WTC11 (cell line): ENCODE results near the gene ZBTB34. TPM values are rescaled to one million over a fixed set of nuclear protein-coding genes. Genes with fewer than 3 reads are reported as not detected.

Source experiments
- ATAC-seq: fragments of 200-7000 bp; cut with Tn5 transposase; 2 replicates; pipeline ENCODE4 v1.10.0; 2021; ENCODE audit warnings: mild to moderate bottlenecking, moderate library complexity
- CTCF ChIA-PET: fragments of 300-600 bp; sonication (Branson Sonifier 250); formaldehyde crosslinking; loops from one replicate; lab custom pipeline; 2021; ENCODE audit warnings: antibody characterized with exemption; lab: Charles Lee
- POLR2A ChIA-PET: fragments of 350-600 bp; sonication (Branson Sonifier 250); formaldehyde crosslinking; loops from one replicate; lab custom pipeline; 2021; ENCODE audit warnings: antibody characterized with exemption; lab: Charles Lee
- DNase-seq: peaks from one replicate; pipeline ENCODE4 v3.0.0; 2021; ENCODE audit warnings: low spot score
- H3K27ac Mint-ChIP-seq: 2 replicates; pipeline ENCODE4 v1.8.0; 2021; ENCODE audit warnings: mixed read lengths
- H3K27me3 Mint-ChIP-seq: 2 replicates; pipeline ENCODE4 v1.8.0; 2021; ENCODE audit warnings: low read depth, mild to moderate bottlenecking, moderate library complexity, mixed read lengths
- H3K36me3 Mint-ChIP-seq: 2 replicates; pipeline ENCODE4 v1.8.0; 2021; ENCODE audit warnings: mixed read lengths
- H3K4me1 Mint-ChIP-seq: 2 replicates; pipeline ENCODE4 v1.8.0; 2022; ENCODE audit warnings: mixed read lengths
- H3K4me3 Mint-ChIP-seq: 2 replicates; pipeline ENCODE4 v1.8.0; 2021; ENCODE audit warnings: mild to moderate bottlenecking, moderate library complexity, mixed read lengths
- H3K9me3 Mint-ChIP-seq: 2 replicates; pipeline ENCODE4 v1.8.0; 2021; ENCODE audit warnings: mixed read lengths
- ATF1 ChIP-seq: sonication (generic); formaldehyde crosslinking; IDR thresholded peaks from 2 replicates; pipeline ENCODE4 v1.8.1; 2023; ENCODE audit warnings: mild to moderate bottlenecking, moderate library complexity, missing genetic modification reagents
- ELF4 ChIP-seq: sonication (generic); formaldehyde crosslinking; IDR thresholded peaks from 2 replicates; pipeline ENCODE4 v1.8.1; 2022; ENCODE audit warnings: low read depth, mild to moderate bottlenecking, moderate library complexity, missing genetic modification reagents
- FOXJ3 ChIP-seq: sonication (generic); formaldehyde crosslinking; IDR thresholded peaks from 2 replicates; pipeline ENCODE4 v1.9.0; 2021; ENCODE audit warnings: missing genetic modification reagents, mild to moderate bottlenecking, borderline replicate concordance
- HMGA2 ChIP-seq: fragments of 250-450 bp; sonication (Bioruptor Pico); IDR thresholded peaks from 2 replicates; pipeline ENCODE4 v1.4.0; 2021; ENCODE audit warnings: mild to moderate bottlenecking, moderate library complexity
- MYBL2 ChIP-seq: sonication (generic); formaldehyde crosslinking; IDR thresholded peaks from 2 replicates; pipeline ENCODE4 v1.8.1; 2023; ENCODE audit warnings: mild to moderate bottlenecking, moderate library complexity, missing genetic modification reagents
- ZNF263 ChIP-seq: sonication (generic); formaldehyde crosslinking; IDR thresholded peaks from 2 replicates; pipeline ENCODE4 v1.8.1; 2022; ENCODE audit warnings: low read depth, mild to moderate bottlenecking, moderate library complexity, missing genetic modification reagents
- total RNA-seq: library from RNA; stranded (reverse); gene quantifications from 3 replicates; pipeline ENCODE4 v1.2.3, GENCODE V29; 2021
- TF ChIP-seq, protein P1 (sequence below): sonication (generic); formaldehyde crosslinking; IDR thresholded peaks from 2 replicates; pipeline ENCODE4 v1.8.1; 2022; ENCODE audit warnings: mild to moderate bottlenecking, moderate library complexity, missing genetic modification reagents
- TF ChIP-seq, protein P2 (sequence below): fragments of 250-450 bp; sonication (Bioruptor Pico); IDR thresholded peaks from 2 replicates; pipeline ENCODE4 v1.9.0; 2021; ENCODE audit warnings: mild to moderate bottlenecking, borderline replicate concordance
- TF ChIP-seq, protein P3 (sequence below): sonication (generic); formaldehyde crosslinking; IDR thresholded peaks from 2 replicates; pipeline ENCODE4 v1.8.1; 2023; ENCODE audit warnings: mild to moderate bottlenecking, missing genetic modification reagents, moderate library complexity
- TF ChIP-seq, protein P4 (sequence below): sonication (generic); formaldehyde crosslinking; IDR thresholded peaks from 2 replicates; pipeline ENCODE4 v1.8.1; 2023; ENCODE audit warnings: mild to moderate bottlenecking, missing genetic modification reagents
- TF ChIP-seq, protein P5 (sequence below): fragments of 250-450 bp; sonication (Bioruptor Pico); IDR thresholded peaks from 2 replicates; pipeline ENCODE4 v1.9.0; 2021; ENCODE audit warnings: mild to moderate bottlenecking
- TF ChIP-seq, protein P6 (sequence below): sonication (generic); formaldehyde crosslinking; IDR thresholded peaks from 2 replicates; pipeline ENCODE4 v1.8.1; 2023; ENCODE audit warnings: mild to moderate bottlenecking, missing genetic modification reagents
- TF ChIP-seq, protein P7 (sequence below): sonication (generic); formaldehyde crosslinking; IDR thresholded peaks from 2 replicates; pipeline ENCODE4 v1.8.1; 2023; ENCODE audit warnings: mild to moderate bottlenecking, missing genetic modification reagents, borderline replicate concordance
- TF ChIP-seq, protein P8 (sequence below): fragments of 250-450 bp; sonication (Bioruptor Pico); IDR thresholded peaks from 2 replicates; pipeline ENCODE4 v1.8.0; 2021; ENCODE audit warnings: mild to moderate bottlenecking

Gene ZBTB34
- total RNA-seq, 1 experiment from 2014 or later = 18.4 TPM

DNA sequence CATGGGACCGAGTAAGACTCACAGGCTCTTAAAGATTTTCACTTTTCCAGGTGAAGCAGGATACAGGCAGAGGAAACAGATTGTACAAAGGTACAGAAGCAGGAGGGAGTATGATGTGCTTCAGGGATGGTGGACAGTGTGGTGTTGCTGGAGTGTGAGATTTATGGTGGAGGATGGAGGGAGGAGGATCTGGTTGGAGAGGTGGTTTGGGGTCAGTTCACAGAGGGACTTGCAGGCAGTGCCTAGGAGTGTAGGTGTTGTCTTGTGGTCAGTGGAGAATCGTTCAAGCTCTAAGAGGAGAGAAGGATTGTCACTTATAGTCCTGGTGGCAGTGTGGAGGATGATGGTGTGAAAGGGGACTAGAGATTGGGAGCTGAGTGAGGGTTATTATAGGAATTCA, 65.9 kb downstream of the ZBTB34 start (continued):
- TF ChIP-seq, protein P1, sequence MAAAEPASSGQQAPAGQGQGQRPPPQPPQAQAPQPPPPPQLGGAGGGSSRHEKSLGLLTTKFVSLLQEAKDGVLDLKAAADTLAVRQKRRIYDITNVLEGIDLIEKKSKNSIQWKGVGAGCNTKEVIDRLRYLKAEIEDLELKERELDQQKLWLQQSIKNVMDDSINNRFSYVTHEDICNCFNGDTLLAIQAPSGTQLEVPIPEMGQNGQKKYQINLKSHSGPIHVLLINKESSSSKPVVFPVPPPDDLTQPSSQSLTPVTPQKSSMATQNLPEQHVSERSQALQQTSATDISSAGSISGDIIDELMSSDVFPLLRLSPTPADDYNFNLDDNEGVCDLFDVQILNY (CRISPR knock-in tag) = no peak

DNA sequence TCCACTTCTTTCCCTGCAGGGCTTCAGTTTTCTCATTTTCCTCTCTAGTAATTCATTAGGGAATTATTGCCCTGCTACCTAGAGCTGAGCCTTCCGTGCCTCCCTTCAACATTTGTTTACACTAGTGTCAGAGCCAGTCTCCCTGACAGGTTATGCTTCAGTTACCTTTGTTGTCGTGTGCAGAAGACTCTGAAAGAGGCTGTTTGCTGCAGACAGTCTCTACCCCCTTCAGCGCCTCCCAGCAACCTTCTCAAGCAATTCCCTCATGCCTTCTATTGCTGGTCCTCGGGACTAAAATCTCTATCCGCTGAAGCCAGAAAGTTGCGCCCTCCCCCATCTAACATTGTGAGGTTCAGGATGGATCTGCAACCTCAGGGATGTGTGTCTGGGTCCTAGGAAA, 67.0 kb downstream of the ZBTB34 start:
- CTCF ChIA-PET = interaction anchor here (1.5 to 2.1 kb wide), 2 partner anchors 11 to 13 kb away, joined by 5 to 11 read pairs; partner anchors contain the start of gene RALGPS1
- H3K27ac Mint-ChIP-seq = no peak overlapping the region

More for the DNA sequence above, 67.0 kb downstream of the ZBTB34 start:
- DNase-seq (no peak), ATAC-seq (no peak)
- Mint-ChIP-seq H3K9me3 (0 out of 2 replicates have a peak, but pooled peaks cover 3% of the 10 kb centered on the region), H3K4me1 (no peaks in the 10 kb centered on the region), H3K4me3 (no peak overlapping the region), H3K36me3 (no peaks in the 10 kb centered on the region), H3K27me3 (no peaks in the 10 kb centered on the region; the same call in 1 of the 2 replicates)
- POLR2A ChIA-PET = interaction anchor here (1.7 kb wide), 1 partner anchor 13 kb away, joined by 3 read pairs; the partner anchor contains the start of gene RALGPS1
- TF ChIP-seq MYBL2 (CRISPR knock-in tag) (no peak), FOXJ3 (CRISPR knock-in tag) (no peak), ZNF263 (no peak), ELF4 (CRISPR knock-in tag) (no peak), ATF1 (CRISPR knock-in tag) (no peak), HMGA2 (CRISPR knock-in tag) (no peak)
- TF ChIP-seq, protein P2, sequence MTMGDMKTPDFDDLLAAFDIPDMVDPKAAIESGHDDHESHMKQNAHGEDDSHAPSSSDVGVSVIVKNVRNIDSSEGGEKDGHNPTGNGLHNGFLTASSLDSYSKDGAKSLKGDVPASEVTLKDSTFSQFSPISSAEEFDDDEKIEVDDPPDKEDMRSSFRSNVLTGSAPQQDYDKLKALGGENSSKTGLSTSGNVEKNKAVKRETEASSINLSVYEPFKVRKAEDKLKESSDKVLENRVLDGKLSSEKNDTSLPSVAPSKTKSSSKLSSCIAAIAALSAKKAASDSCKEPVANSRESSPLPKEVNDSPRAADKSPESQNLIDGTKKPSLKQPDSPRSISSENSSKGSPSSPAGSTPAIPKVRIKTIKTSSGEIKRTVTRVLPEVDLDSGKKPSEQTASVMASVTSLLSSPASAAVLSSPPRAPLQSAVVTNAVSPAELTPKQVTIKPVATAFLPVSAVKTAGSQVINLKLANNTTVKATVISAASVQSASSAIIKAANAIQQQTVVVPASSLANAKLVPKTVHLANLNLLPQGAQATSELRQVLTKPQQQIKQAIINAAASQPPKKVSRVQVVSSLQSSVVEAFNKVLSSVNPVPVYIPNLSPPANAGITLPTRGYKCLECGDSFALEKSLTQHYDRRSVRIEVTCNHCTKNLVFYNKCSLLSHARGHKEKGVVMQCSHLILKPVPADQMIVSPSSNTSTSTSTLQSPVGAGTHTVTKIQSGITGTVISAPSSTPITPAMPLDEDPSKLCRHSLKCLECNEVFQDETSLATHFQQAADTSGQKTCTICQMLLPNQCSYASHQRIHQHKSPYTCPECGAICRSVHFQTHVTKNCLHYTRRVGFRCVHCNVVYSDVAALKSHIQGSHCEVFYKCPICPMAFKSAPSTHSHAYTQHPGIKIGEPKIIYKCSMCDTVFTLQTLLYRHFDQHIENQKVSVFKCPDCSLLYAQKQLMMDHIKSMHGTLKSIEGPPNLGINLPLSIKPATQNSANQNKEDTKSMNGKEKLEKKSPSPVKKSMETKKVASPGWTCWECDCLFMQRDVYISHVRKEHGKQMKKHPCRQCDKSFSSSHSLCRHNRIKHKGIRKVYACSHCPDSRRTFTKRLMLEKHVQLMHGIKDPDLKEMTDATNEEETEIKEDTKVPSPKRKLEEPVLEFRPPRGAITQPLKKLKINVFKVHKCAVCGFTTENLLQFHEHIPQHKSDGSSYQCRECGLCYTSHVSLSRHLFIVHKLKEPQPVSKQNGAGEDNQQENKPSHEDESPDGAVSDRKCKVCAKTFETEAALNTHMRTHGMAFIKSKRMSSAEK (CRISPR knock-in tag) = no peak
- TF ChIP-seq, protein P3, sequence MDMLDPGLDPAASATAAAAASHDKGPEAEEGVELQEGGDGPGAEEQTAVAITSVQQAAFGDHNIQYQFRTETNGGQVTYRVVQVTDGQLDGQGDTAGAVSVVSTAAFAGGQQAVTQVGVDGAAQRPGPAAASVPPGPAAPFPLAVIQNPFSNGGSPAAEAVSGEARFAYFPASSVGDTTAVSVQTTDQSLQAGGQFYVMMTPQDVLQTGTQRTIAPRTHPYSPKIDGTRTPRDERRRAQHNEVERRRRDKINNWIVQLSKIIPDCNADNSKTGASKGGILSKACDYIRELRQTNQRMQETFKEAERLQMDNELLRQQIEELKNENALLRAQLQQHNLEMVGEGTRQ (CRISPR knock-in tag) = no peak
- TF ChIP-seq, protein P4, sequence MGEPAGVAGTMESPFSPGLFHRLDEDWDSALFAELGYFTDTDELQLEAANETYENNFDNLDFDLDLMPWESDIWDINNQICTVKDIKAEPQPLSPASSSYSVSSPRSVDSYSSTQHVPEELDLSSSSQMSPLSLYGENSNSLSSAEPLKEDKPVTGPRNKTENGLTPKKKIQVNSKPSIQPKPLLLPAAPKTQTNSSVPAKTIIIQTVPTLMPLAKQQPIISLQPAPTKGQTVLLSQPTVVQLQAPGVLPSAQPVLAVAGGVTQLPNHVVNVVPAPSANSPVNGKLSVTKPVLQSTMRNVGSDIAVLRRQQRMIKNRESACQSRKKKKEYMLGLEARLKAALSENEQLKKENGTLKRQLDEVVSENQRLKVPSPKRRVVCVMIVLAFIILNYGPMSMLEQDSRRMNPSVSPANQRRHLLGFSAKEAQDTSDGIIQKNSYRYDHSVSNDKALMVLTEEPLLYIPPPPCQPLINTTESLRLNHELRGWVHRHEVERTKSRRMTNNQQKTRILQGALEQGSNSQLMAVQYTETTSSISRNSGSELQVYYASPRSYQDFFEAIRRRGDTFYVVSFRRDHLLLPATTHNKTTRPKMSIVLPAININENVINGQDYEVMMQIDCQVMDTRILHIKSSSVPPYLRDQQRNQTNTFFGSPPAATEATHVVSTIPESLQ = no peak
- TF ChIP-seq, protein P5, sequence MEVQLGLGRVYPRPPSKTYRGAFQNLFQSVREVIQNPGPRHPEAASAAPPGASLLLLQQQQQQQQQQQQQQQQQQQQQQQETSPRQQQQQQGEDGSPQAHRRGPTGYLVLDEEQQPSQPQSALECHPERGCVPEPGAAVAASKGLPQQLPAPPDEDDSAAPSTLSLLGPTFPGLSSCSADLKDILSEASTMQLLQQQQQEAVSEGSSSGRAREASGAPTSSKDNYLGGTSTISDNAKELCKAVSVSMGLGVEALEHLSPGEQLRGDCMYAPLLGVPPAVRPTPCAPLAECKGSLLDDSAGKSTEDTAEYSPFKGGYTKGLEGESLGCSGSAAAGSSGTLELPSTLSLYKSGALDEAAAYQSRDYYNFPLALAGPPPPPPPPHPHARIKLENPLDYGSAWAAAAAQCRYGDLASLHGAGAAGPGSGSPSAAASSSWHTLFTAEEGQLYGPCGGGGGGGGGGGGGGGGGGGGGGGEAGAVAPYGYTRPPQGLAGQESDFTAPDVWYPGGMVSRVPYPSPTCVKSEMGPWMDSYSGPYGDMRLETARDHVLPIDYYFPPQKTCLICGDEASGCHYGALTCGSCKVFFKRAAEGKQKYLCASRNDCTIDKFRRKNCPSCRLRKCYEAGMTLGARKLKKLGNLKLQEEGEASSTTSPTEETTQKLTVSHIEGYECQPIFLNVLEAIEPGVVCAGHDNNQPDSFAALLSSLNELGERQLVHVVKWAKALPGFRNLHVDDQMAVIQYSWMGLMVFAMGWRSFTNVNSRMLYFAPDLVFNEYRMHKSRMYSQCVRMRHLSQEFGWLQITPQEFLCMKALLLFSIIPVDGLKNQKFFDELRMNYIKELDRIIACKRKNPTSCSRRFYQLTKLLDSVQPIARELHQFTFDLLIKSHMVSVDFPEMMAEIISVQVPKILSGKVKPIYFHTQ (CRISPR knock-in tag) = no peak
- TF ChIP-seq, protein P6, sequence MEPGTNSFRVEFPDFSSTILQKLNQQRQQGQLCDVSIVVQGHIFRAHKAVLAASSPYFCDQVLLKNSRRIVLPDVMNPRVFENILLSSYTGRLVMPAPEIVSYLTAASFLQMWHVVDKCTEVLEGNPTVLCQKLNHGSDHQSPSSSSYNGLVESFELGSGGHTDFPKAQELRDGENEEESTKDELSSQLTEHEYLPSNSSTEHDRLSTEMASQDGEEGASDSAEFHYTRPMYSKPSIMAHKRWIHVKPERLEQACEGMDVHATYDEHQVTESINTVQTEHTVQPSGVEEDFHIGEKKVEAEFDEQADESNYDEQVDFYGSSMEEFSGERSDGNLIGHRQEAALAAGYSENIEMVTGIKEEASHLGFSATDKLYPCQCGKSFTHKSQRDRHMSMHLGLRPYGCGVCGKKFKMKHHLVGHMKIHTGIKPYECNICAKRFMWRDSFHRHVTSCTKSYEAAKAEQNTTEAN = no peak
- TF ChIP-seq, protein P7, sequence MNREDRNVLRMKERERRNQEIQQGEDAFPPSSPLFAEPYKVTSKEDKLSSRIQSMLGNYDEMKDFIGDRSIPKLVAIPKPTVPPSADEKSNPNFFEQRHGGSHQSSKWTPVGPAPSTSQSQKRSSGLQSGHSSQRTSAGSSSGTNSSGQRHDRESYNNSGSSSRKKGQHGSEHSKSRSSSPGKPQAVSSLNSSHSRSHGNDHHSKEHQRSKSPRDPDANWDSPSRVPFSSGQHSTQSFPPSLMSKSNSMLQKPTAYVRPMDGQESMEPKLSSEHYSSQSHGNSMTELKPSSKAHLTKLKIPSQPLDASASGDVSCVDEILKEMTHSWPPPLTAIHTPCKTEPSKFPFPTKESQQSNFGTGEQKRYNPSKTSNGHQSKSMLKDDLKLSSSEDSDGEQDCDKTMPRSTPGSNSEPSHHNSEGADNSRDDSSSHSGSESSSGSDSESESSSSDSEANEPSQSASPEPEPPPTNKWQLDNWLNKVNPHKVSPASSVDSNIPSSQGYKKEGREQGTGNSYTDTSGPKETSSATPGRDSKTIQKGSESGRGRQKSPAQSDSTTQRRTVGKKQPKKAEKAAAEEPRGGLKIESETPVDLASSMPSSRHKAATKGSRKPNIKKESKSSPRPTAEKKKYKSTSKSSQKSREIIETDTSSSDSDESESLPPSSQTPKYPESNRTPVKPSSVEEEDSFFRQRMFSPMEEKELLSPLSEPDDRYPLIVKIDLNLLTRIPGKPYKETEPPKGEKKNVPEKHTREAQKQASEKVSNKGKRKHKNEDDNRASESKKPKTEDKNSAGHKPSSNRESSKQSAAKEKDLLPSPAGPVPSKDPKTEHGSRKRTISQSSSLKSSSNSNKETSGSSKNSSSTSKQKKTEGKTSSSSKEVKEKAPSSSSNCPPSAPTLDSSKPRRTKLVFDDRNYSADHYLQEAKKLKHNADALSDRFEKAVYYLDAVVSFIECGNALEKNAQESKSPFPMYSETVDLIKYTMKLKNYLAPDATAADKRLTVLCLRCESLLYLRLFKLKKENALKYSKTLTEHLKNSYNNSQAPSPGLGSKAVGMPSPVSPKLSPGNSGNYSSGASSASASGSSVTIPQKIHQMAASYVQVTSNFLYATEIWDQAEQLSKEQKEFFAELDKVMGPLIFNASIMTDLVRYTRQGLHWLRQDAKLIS (CRISPR knock-in tag) = no peak
- TF ChIP-seq, protein P8, sequence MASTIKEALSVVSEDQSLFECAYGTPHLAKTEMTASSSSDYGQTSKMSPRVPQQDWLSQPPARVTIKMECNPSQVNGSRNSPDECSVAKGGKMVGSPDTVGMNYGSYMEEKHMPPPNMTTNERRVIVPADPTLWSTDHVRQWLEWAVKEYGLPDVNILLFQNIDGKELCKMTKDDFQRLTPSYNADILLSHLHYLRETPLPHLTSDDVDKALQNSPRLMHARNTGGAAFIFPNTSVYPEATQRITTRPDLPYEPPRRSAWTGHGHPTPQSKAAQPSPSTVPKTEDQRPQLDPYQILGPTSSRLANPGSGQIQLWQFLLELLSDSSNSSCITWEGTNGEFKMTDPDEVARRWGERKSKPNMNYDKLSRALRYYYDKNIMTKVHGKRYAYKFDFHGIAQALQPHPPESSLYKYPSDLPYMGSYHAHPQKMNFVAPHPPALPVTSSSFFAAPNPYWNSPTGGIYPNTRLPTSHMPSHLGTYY = no peak
